Measurements from ENCODE around the gene RFX7.

RFX7 gene

DNA sequence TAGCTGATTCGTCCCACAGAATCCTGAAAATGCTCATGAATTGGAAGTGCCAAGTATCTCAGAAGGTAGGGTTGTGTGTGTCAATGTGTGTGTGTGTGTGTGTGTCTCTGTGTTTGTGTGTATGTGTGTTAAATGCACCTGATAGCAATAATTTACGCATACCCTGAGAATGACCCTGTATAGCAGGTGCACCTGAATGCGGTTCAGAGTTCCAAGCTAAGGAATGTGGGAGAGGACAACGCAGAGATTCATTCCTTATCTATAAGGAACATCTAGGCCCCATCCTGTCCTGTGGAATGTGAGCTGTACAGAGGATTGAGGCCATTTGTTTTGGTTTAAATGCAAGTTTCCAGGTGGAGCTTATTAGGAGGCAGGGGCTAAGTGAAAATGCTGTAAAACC, 201.2 kb downstream of the RFX7 start:
- no peak for DNase-seq

DNA sequence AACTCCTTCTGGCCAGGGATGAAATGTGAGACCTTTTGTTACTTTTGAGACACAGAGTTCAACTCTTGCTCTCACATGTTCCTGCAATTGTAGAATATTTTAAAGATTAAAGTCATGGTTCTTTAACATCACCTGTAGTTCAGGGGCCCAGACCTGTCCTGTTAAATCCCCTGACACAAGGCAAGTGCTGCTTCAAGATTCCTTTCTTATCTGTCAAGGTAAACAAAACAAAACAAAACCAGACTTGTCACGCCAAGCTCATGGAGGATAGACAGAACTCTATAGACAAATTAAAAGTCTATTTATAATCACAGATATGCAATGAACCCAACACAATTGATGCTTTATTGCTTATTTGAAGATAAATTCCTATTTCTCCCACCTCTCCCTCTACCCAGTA, 201.6 kb downstream of the RFX7 start:
- DNase-seq: no peak

DNA sequence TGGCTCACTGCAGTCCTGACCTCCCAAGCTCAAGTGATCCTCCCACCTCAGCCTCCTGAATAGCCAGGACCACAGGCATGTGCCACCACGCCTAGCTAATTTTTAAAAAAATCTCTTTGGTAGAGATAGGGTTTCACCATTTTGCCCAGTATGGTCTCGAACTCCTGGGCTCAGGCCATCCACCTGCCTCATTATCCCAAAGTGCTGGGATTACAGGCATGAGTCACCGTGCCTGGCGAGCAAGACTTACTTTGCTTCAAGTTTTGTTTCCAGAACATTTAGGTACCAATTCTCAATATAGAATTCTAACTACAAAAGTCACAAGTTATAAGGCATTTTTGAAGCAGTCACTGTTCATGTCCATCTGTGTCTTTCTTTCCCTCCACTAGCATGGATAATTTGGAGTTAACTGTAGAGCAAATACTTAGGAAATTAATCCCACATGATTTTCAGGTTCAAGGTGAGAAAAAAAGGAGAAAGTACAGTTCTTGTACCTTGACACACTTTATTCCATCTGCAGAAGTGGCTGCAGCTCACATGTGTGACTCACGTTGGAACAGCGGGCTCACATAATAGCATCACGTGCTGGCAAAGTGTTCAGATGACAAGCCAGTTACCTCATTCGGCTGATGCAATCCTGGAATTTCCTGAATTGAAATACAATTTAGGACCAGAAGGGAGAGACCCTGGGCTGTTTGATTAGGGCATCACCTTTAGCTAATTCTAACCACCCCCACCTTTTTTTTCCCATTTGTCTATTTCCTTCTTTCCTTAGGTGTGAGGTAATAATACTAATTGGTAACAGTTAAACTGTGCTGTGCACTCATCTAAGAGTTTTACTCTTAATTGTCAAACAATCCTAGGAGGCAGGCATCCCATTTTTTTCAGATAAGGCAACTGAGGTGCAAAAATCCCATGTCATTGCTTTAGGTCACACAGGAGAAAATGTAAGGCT, 203.3 kb downstream of the RFX7 start:
- DNase-seq: no peak

DNA sequence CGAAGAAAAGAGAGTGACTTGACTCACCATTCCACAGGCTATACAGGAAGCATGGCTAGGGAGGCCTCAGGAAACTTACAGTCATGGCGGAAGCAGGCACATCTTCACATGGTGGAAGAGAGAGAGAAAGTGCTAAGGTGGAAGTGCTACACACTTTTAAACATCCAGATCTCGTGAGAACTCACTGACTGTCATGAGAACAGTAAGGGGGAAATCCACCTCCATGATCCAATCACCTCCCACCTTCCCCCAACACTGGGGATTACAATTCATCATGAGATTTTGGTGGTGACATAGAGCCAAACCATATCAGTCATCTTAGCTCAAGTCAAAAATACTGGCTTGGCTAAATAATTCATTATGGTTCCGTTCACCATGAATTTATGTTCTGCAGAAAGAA, 205.0 kb downstream of the RFX7 start:
- DNase-seq: no peak

DNA sequence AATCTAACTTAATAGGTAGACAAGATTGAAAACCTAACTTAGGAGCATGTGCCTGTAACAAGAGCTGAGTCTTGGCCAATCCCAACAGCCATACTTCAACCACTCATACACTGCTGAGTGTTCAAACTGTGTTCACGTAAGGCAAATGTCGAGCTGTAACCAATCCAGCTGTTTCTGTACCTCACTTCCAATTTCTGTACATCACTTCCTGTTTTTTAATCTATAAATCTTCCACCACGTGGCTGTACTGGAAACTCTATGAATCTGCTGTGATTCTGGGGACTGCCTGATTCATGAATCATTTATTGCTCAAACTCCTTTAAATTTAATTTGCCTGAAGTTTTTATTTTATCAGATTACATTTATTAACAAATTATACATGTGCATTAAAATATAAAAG, 205.7 kb downstream of the RFX7 start:
- no peak for DNase-seq
